Measurements from ENCODE around the gene FCHSD2. TPM values are rescaled to one million over a fixed set of nuclear protein-coding genes. Genes with fewer than 3 reads are reported as not detected.

Gene FCHSD2
- total RNA-seq, 1 experiment from 2014 or later = 11.0 TPM

GRCh38 chr11:72962717-72963116 is 179.4 kb downstream of the FCHSD2 start:
- in situ Hi-C loops (cut with HindIII; ENCODE audit: low sequenced_read_pairs) = no loop called here
- DNase-seq (ENCODE audit: low spot score) = no peak

- DNase-seq (ENCODE audit: low spot score) = no peak
- in situ Hi-C loops (cut with HindIII; ENCODE audit: low sequenced_read_pairs) = no loop called here
Observed at GRCh38 chr11:72962084-72962483, 180.0 kb downstream of the FCHSD2 start.

GRCh38 chr11:72959998-72960731 is 182.0 kb downstream of the FCHSD2 start:
- DNase-seq (ENCODE audit: low spot score) = no peak
- in situ Hi-C loops (cut with HindIII; ENCODE audit: low sequenced_read_pairs) = no loop called here

- no peak for DNase-seq (ENCODE audit: low spot score)
- in situ Hi-C loops (cut with HindIII; ENCODE audit: low sequenced_read_pairs) = no loop called here
Observed at GRCh38 chr11:72958791-72959190, 183.3 kb downstream of the FCHSD2 start.

- in situ Hi-C loops (cut with HindIII; ENCODE audit: low sequenced_read_pairs) = no loop called here
Observed at GRCh38 chr11:72955466-72955865, 186.7 kb downstream of the FCHSD2 start.

GRCh38 chr11:72954860-72955259 is 187.3 kb downstream of the FCHSD2 start:
- DNase-seq (ENCODE audit: low spot score) = peak; percentile 52
- in situ Hi-C loops (cut with HindIII; ENCODE audit: low sequenced_read_pairs) = no loop called here

More at GRCh38 chr11:72955466-72955865, 186.7 kb downstream of the FCHSD2 start:
- DNase-seq (ENCODE audit: low spot score) = no peak

GRCh38 chr11:72953637-72954036 is 188.5 kb downstream of the FCHSD2 start:
- no peak for DNase-seq (ENCODE audit: low spot score)
- in situ Hi-C loops (cut with HindIII; ENCODE audit: low sequenced_read_pairs) = no loop called here

GRCh38 chr11:72951888-72952287 is 190.2 kb downstream of the FCHSD2 start:
- no peak for DNase-seq (ENCODE audit: low spot score)
- in situ Hi-C loops (cut with HindIII; ENCODE audit: low sequenced_read_pairs) = no loop called here

- no peak for DNase-seq (ENCODE audit: low spot score)
- in situ Hi-C loops (cut with HindIII; ENCODE audit: low sequenced_read_pairs) = no loop called here
Observed at GRCh38 chr11:72951193-72951592, 190.9 kb downstream of the FCHSD2 start.

GRCh38 chr11:72950685-72951084 is 191.4 kb downstream of the FCHSD2 start:
- in situ Hi-C loops (cut with HindIII; ENCODE audit: low sequenced_read_pairs) = no loop called here
- no peak for DNase-seq (ENCODE audit: low spot score)

- in situ Hi-C loops (cut with HindIII; ENCODE audit: low sequenced_read_pairs) = no loop called here
- DNase-seq (ENCODE audit: low spot score) = no peak
Observed at GRCh38 chr11:72947229-72947628, 194.9 kb downstream of the FCHSD2 start.

GRCh38 chr11:72943664-72944063 is 198.5 kb downstream of the FCHSD2 start:
- DNase-seq (ENCODE audit: low spot score) = no peak
- in situ Hi-C loops (cut with HindIII; ENCODE audit: low sequenced_read_pairs) = no loop called here

GRCh38 chr11:72940417-72940816 is 201.7 kb downstream of the FCHSD2 start:
- no peak for DNase-seq (ENCODE audit: low spot score)
- in situ Hi-C loops (cut with HindIII; ENCODE audit: low sequenced_read_pairs) = no loop called here

- in situ Hi-C loops (cut with HindIII; ENCODE audit: low sequenced_read_pairs) = no loop called here
- no peak for DNase-seq (ENCODE audit: low spot score)
Observed at GRCh38 chr11:72939031-72939430, 203.1 kb downstream of the FCHSD2 start.

GRCh38 chr11:72937439-72937838 is 204.7 kb downstream of the FCHSD2 start:
- DNase-seq (ENCODE audit: low spot score) = no peak
- in situ Hi-C loops (cut with HindIII; ENCODE audit: low sequenced_read_pairs) = no loop called here

- in situ Hi-C loops (cut with HindIII; ENCODE audit: low sequenced_read_pairs) = no loop called here
- DNase-seq (ENCODE audit: low spot score) = no peak
Observed at GRCh38 chr11:72935700-72936099, 206.4 kb downstream of the FCHSD2 start.

GRCh38 chr11:72932132-72932570 is 210.0 kb downstream of the FCHSD2 start:
- in situ Hi-C loops (cut with HindIII; ENCODE audit: low sequenced_read_pairs) = no loop called here

GRCh38 chr11:72930008-72930407 is 212.1 kb downstream of the FCHSD2 start:
- in situ Hi-C loops (cut with HindIII; ENCODE audit: low sequenced_read_pairs) = no loop called here
- DNase-seq (ENCODE audit: low spot score) = no peak

More at GRCh38 chr11:72932132-72932570, 210.0 kb downstream of the FCHSD2 start:
- no peak for DNase-seq (ENCODE audit: low spot score)

GRCh38 chr11:72929256-72929655 is 212.9 kb downstream of the FCHSD2 start:
- no peak for DNase-seq (ENCODE audit: low spot score)
- in situ Hi-C loops (cut with HindIII; ENCODE audit: low sequenced_read_pairs) = no loop called here

GRCh38 chr11:72927380-72927779 is 214.7 kb downstream of the FCHSD2 start:
- in situ Hi-C loops (cut with HindIII; ENCODE audit: low sequenced_read_pairs) = no loop called here
- DNase-seq (ENCODE audit: low spot score) = no peak

- DNase-seq (ENCODE audit: low spot score) = no peak
- in situ Hi-C loops (cut with HindIII; ENCODE audit: low sequenced_read_pairs) = no loop called here
Observed at GRCh38 chr11:72926076-72926475, 216.0 kb downstream of the FCHSD2 start.
